ENCODE measurements around the gene FOXD3.
"Not testable (repeated sequence)": the region's sequence is repeated elsewhere in the genome, so short reads cannot be mapped to it uniquely, and the experiment has no call there.

GRCh38 chr1:63356234-63356633, 33.9 kb downstream of the FOXD3 start:
- not testable (repeated sequence) for TF ChIP-seq CTCF, POLR2A, EP300, POLR2AphosphoS5 (IDR thresholded peaks at IDR 0.05)
